Measurements from ENCODE around the gene MRTFA.

MRTFA gene

GRCh38 chr22:40368836-40369235 is 267.7 kb downstream of the MRTFA start:
- TF ChIP-seq GATA3 (IDR thresholded peaks at IDR 0.05; ENCODE audit: low read depth, low read length) (no peak), GATA2 (IDR thresholded peaks at IDR 0.05; ENCODE audit: low read depth, low read length) (no peak)

DNA sequence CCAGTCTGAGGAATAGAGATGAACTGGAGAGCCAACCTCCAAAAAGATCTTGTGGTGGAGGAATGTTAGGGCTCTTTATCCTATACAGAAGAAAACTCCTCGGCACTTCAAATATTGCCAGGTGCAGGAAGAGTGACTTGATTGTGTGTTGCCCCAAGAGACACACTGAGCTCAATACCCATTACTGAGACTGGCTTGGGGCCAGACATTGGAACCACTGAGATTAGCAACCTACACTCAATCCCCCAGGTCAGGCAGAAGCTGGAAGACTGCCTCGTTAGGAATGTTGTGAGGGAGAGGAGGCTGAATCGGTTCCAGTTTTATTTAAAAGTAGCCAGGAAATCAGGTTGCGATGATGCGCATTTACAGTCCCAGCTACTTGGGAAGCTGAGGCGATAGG is 268.5 kb downstream of the MRTFA start:
- TF ChIP-seq GATA3 (IDR thresholded peaks at IDR 0.05; ENCODE audit: low read depth, low read length) = no peak
- TF ChIP-seq GATA2 (IDR thresholded peaks at IDR 0.05; ENCODE audit: low read depth, low read length) = no peak

DNA sequence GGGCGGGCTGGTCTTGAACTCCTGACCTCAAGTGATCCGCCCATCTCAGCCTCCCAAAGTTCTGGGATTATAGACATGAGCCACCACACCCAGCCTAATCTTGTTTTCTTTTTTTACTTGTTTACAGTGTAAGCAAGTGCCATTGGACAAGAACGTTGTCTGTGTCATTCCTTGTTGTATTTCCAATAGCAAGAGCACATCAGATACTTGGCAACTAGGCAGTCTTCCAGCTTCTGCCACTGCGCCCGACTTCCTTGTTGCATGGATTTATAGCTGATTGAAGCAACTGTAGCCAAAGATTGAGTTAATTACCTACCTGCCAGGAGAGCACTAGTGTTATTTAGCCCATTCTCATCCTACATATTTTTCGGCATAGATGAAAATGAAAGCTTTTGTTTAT is 269.2 kb downstream of the MRTFA start:
- TF ChIP-seq GATA3 (IDR thresholded peaks at IDR 0.05; ENCODE audit: low read depth, low read length) (no peak), GATA2 (IDR thresholded peaks at IDR 0.05; ENCODE audit: low read depth, low read length) (no peak)

- no peak for TF ChIP-seq GATA2 (IDR thresholded peaks at IDR 0.05; ENCODE audit: low read depth, low read length)
- TF ChIP-seq GATA3 (IDR thresholded peaks at IDR 0.05; ENCODE audit: low read depth, low read length) = no peak
These were observed 270.5 kb downstream of the MRTFA start for GRCh38 chr22:40366068-40366467.

GRCh38 chr22:40364431-40364830 is 272.1 kb downstream of the MRTFA start:
- TF ChIP-seq GATA3 (IDR thresholded peaks at IDR 0.05; ENCODE audit: low read depth, low read length) = no peak
- no peak for TF ChIP-seq GATA2 (IDR thresholded peaks at IDR 0.05; ENCODE audit: low read depth, low read length)

DNA sequence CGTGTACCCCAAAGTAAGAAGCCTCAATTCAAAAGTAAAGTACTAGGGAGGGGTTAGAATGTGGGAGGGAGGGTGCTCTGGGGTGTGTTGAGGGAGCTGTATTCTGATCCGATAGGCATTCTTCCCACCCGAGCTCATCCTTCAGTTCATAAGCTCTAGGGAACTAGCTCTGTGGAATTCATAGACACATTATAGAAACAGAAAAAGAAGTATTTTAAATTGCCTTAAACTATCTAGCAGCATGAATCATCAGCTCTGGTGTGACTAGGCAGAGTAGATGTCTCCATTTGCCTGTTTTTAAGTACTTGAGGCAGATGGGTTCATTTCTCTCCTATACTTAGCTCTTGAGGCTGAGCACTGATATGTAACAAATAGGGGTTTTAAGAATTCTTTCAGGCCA is 273.5 kb downstream of the MRTFA start:
- TF ChIP-seq GATA3 (IDR thresholded peaks at IDR 0.05; ENCODE audit: low read depth, low read length) (no peak), GATA2 (IDR thresholded peaks at IDR 0.05; ENCODE audit: low read depth, low read length) (no peak)

DNA sequence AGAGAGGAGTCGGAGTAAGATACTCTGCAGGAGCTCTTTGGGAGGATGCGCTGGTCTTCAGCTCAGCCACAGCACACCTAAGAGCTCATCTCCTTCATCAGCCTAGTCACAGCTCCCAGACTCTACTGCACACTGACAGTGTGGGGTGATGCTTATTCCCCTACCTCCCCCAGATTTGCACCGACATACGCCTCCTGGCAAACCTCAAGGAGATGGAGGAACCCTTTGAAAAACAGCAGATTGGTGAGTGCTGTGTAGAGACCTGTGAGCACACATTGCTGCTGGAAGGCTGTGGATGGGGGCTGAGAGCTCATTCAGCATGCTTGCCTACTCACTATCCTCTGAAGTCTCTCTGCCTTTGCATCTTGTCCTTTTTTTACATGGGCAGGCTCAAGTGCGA is 275.4 kb downstream of the MRTFA start:
- no peak for TF ChIP-seq GATA2 (IDR thresholded peaks at IDR 0.05; ENCODE audit: low read depth, low read length)
- no peak for TF ChIP-seq GATA3 (IDR thresholded peaks at IDR 0.05; ENCODE audit: low read depth, low read length)
